K562 (cell line): ENCODE measurements around the gene TYROBP. TPM values are rescaled to one million over a fixed set of nuclear protein-coding genes. Genes with fewer than 3 reads are reported as not detected.

ENCODE experiments used
- ATAC-seq: fragments of 200-7000 bp; cut with Tn5 transposase; 3 replicates; pipeline ENCODE4 v1.9.1; 2020; ENCODE audit warnings: moderate library complexity
- BruUV-seq: library from RNA; stranded (reverse); fragments of 400-500 nt; replicated peaks from 2 replicates; lab custom pipeline; 2021; lab: Mats Ljungman, UMichigan
- CTCF ChIA-PET: fragments of 300-600 bp; formaldehyde crosslinking; extraction: SDS; loops from one replicate; lab custom pipeline; 2021; ENCODE audit warnings: low intra/inter-chr PET ratio; lab: Yijun Ruan, JAX
- POLR2A ChIA-PET: fragments of 300-600, 350-650 bp; sonication (Branson Sonifier 250); formaldehyde crosslinking; extraction: SDS; loops from one replicate; lab custom pipeline; 2021; ENCODE audit warnings: antibody characterized with exemption, inconsistent platforms; lab: Yijun Ruan, JAX
- DNase-seq, 4 experiments: peaks; one replicate each; pipeline versions ENCODE4 v3.0.0 to v3.0.0-alpha.2; 2011 to 2018; ENCODE audit warnings: low spot score in 3 of 4, mixed read lengths in 3 of 4; ENCODE audit errors: extremely low read depth in 1 of 4
- FAIRE-seq: peaks from 2 replicates; lab custom pipeline; 2011; peaks lifted over from hg19 to GRCh38; lab: Jason Lieb, UNC
- H2AFZ ChIP-seq: 2 replicates; pipeline ENCODE4 v1.6.0; 2011; ENCODE audit warnings: low read depth, low read length, control low read depth, inconsistent platforms
- H3K27ac ChIP-seq: fragments of 200-600 bp; 3 replicates; pipeline ENCODE4 v1.8.0; 2011; ENCODE audit warnings: low read depth, mild to moderate bottlenecking, control low read depth, inconsistent platforms, low read length, moderate library complexity, mixed read lengths; ENCODE audit errors: extremely low read depth
- H3K27me3 ChIP-seq, 2 experiments: fragments of 300-600 bp in 1 of 2; 2 replicates in 1 of 2; 3 replicates in 1 of 2; pipeline versions ENCODE4 v1.6.0 to v1.8.0; 2011; ENCODE audit warnings: inconsistent platforms in 2 of 2, low read length in 2 of 2, mild to moderate bottlenecking in 1 of 2, mixed read lengths in 1 of 2, moderate library complexity in 1 of 2; ENCODE audit not compliant: control insufficient read depth in 2 of 2, insufficient read depth in 2 of 2
- H3K36me3 ChIP-seq: fragments of 300-600 bp; 3 replicates; pipeline ENCODE4 v1.8.0; 2011; ENCODE audit warnings: mild to moderate bottlenecking, low read length, inconsistent platforms; ENCODE audit not compliant: control insufficient read depth, insufficient read depth
- H3K4me1 ChIP-seq, 2 experiments: fragments of 200-600 bp in 1 of 2; replicated peaks in 1 of 2; 2 replicates in 1 of 2; 3 replicates in 1 of 2; pipeline versions ENCODE4 v1.5.1 to v1.8.0; 2011; ENCODE audit warnings: inconsistent platforms in 2 of 2, low read length in 2 of 2, mild to moderate bottlenecking in 1 of 2, mixed read lengths in 1 of 2, moderate library complexity in 1 of 2; ENCODE audit not compliant: control insufficient read depth in 2 of 2, insufficient read depth in 2 of 2
- H3K4me2 ChIP-seq: 2 replicates; pipeline ENCODE4 v1.6.1; 2011; ENCODE audit warnings: low read length, control low read depth, inconsistent platforms, mixed read lengths; ENCODE audit not compliant: insufficient read depth
- H3K4me3 ChIP-seq: fragments of 200-600 bp; sonication (generic), shearing (Covaris generic); 2 replicates; pipeline ENCODE4 v1.5.1; 2016; ENCODE audit warnings: control low read depth, inconsistent platforms
- H3K79me2 ChIP-seq: fragments of 200-600 bp; 3 replicates; pipeline ENCODE4 v1.8.0; 2011; ENCODE audit warnings: low read length, inconsistent platforms; ENCODE audit not compliant: control insufficient read depth, insufficient read depth
- H3K9ac ChIP-seq, 2 experiments: 2 replicates each; pipeline versions ENCODE4 v1.6.0 to v1.6.1; 2011; ENCODE audit warnings: low read depth in 2 of 2, low read length in 2 of 2, control low read depth in 1 of 2, inconsistent platforms in 1 of 2, mild to moderate bottlenecking in 1 of 2, mixed read lengths in 1 of 2; ENCODE audit not compliant: insufficient read depth in 1 of 2
- H3K9me1 ChIP-seq: one replicate; pipeline ENCODE4 v1.6.0; 2011; ENCODE audit warnings: inconsistent platforms, mild to moderate bottlenecking, low read length, moderate library complexity; ENCODE audit not compliant: control insufficient read depth, insufficient read depth
- H3K9me3 ChIP-seq: replicated peaks from 2 replicates; pipeline ENCODE4 v1.5.1; 2011; ENCODE audit warnings: low read depth, low read length, inconsistent platforms; ENCODE audit not compliant: control insufficient read depth, insufficient read depth
- H4K20me1 ChIP-seq: replicated peaks from 2 replicates; pipeline ENCODE4 v1.6.1; 2011; ENCODE audit warnings: low read length, inconsistent platforms, mixed read lengths; ENCODE audit not compliant: control insufficient read depth, insufficient read depth
- BRD9 ChIP-seq: fragments of 450-650 bp; IDR thresholded peaks from 2 replicates; pipeline ENCODE4 v1.6.1; 2018; ENCODE audit warnings: low read depth; ENCODE audit not compliant: partially characterized antibody
- EGR1 ChIP-seq: fragments of 450-650 bp; conservative IDR thresholded peaks from 2 replicates; pipeline ENCODE4 v1.6.1; 2017; ENCODE audit warnings: mild to moderate bottlenecking
- FOSL1 ChIP-seq: fragments of 200-800 bp; sonication (Bioruptor generic); conservative IDR thresholded peaks from 2 replicates; pipeline ENCODE4 v1.6.1; 2016; ENCODE audit warnings: missing genetic modification characterization, missing compliant biosample characterization
- HDAC3 ChIP-seq: fragments of 450-650 bp; IDR thresholded peaks from 2 replicates; pipeline ENCODE4 v1.6.1; 2018; ENCODE audit warnings: borderline replicate concordance, mild to moderate bottlenecking, moderate library complexity; ENCODE audit not compliant: partially characterized antibody
- IRF2 ChIP-seq: sonication (generic); formaldehyde crosslinking; IDR thresholded peaks from 2 replicates; pipeline ENCODE4 v1.8.1; 2022; ENCODE audit warnings: mild to moderate bottlenecking, missing genetic modification reagents
- NELFE ChIP-seq: IDR thresholded peaks from 2 replicates; pipeline ENCODE4 v1.6.1; 2011; ENCODE audit warnings: mild to moderate bottlenecking; ENCODE audit not compliant: insufficient read depth, insufficient read length
- SP1 ChIP-seq: sonication (generic); formaldehyde crosslinking; IDR thresholded peaks from 2 replicates; pipeline ENCODE4 v1.8.1; 2022; ENCODE audit warnings: mild to moderate bottlenecking, missing genetic modification reagents
- ZBTB7A ChIP-seq: IDR thresholded peaks from 2 replicates; pipeline ENCODE4 v1.6.1; 2011; ENCODE audit warnings: low read depth, mild to moderate bottlenecking, low read length, moderate library complexity, borderline replicate concordance; ENCODE audit not compliant: control insufficient read depth
- WGBS: fragments of 100-300 bp; shearing (Covaris generic); methylation state at CpG from one replicate; pipeline ENCODE4 v1.1.6; 2016; ENCODE audit warnings: low coverage, mixed read lengths; ENCODE audit not compliant: insufficient coverage; ENCODE audit errors: missing lambda C conversion rate; 5-methylcytosine and 5-hydroxymethylcytosine counted together
- in situ Hi-C: fragments of 300-500 bp; cut with MboI; formaldehyde crosslinking; loops from 4 replicates; pipeline ENCODE4 v1.15.0; 2018; ENCODE audit warnings: inconsistent platforms, mixed read lengths
- intact Hi-C: fragments of 100-400 bp; cut with micrococcal nuclease; formaldehyde crosslinking; loops from 2 replicates; pipeline ENCODE4 v1.14.2; 2022
- polyA plus RNA-seq, 8 experiments: library from polyadenylated mRNA; depleted of rRNA in 4 of 8; stranded (reverse) in 5 of 8; unstranded in 3 of 8; fragments of >200 nt; fragmentation: Nextera tagmentation in 2 of 8; fragmentation: Illumina TruSeq in 1 of 8; extraction: Ambion mirVana in 2 of 8; extraction: Trizol in 1 of 8; gene quantifications; 2 replicates each; pipeline versions ENCODE4 v1.2.1 to v1.2.3, GENCODE V29; 2011 to 2014; ENCODE audit warnings: inconsistent platforms in 1 of 8, missing spikeins in 1 of 8
- total RNA-seq, 7 experiments: library from RNA; depleted of rRNA in 6 of 7; stranded (reverse); fragments of >200 nt in 6 of 7; fragmentation: Illumina TruSeq in 2 of 7; extraction: Trizol in 2 of 7; gene quantifications; 2 replicates each; pipeline versions ENCODE4 v1.2.1 to v1.2.3, GENCODE V29; 2011 to 2021; ENCODE audit warnings: low replicate concordance in 1 of 7
- TF ChIP-seq, protein P1 (sequence below): fragments of 450-650 bp; conservative IDR thresholded peaks from 2 replicates; pipeline ENCODE4 v1.6.1; 2016; ENCODE audit warnings: missing genetic modification characterization, low read depth, mild to moderate bottlenecking, control low read depth, missing compliant biosample characterization
- TF ChIP-seq, protein P2 (sequence below): fragments of 450-650 bp; IDR thresholded peaks from 2 replicates; pipeline ENCODE4 v1.6.1; 2016
- TF ChIP-seq, protein P3 (sequence below): fragments of 250-450 bp; sonication (Bioruptor Pico); IDR thresholded peaks from 2 replicates; pipeline ENCODE4 v1.6.1; 2021; ENCODE audit warnings: mild to moderate bottlenecking
- TF ChIP-seq, protein P4 (sequence below): sonication (generic); formaldehyde crosslinking; IDR thresholded peaks from 2 replicates; pipeline ENCODE4 v1.8.0; 2022; ENCODE audit warnings: mild to moderate bottlenecking, missing genetic modification reagents

TYROBP gene
- total and polyA plus RNA-seq, 9 of the 15 experiments (the other 6 are each of a cell fraction or from before 2014, with no cell fraction given), result 0.72 to 8.2 (median 2.4) TPM

DNA sequence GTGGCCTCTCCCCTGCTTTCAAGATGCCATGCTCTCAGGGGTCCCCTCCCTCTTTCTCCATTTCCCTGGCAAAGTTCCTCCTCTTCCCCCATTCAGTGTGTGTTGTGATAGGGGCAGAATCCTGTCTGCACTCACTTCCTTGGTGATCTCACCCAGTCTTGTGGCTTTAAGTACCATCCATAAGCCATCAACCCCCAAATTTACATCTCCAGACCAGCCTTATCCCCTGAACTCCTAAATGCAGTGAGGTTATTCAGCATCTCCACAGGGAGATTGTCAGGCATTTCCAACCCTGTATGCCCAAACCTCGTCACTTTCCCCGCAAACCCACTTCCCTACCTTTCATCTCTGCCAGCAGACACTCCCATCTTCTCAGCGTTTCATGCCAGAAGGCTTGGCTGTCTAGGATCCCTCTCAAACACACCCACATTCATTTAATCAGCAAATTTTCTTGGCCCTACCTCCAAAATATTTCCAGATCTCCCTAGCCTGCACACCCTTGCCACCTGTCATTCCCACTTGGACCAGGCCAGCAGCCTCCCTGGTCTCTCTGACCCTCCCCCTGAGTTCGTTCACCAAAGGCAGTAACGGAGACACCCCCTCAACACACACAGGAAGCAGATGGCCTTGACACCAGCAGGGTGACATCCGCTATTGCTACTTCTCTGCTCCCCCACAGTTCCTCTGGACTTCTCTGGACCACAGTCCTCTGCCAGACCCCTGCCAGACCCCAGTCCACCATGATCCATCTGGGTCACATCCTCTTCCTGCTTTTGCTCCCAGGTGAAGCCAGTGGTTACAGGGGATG, 6.0 kb downstream of the TYROBP start, which contains the start of gene HCST:
Gene HCST, plus strand, starts transcription at position 676 of the 808 bp plus-strand sequence. Its CDS starts 65 bp downstream, at position 741.
- FAIRE-seq, result peak; percentile 40
- in situ Hi-C loops, result no loop called here
- POLR2A ChIA-PET, result interaction anchor here (0.7 to 1.2 kb wide), 2 partner anchors 10 to 33 kb away, joined by 3 to 4 read pairs; no protein-coding TSS in a partner anchor

More for the DNA sequence above, 6.0 kb downstream of the TYROBP start, which contains the start of gene HCST:
- Histone ChIP-seq H3K36me3 (peaks cover 12% of the 10 kb centered on the region; the same call in 1 of the 3 replicates), H3K4me2 (peak within 1 kb of the TSS; percentile 77), H3K9me3 (no peaks in the 10 kb centered on the region), H3K79me2 (peaks cover 19% of the 10 kb centered on the region; the same call in 2 of the 3 replicates), H3K27ac (peak within 1 kb of the TSS; percentile 9; the same call in 1 of the 3 replicates), H3K27me3 (no peaks in the 10 kb centered on the region), H3K4me1 (peaks cover 19 to 41% of the 10 kb centered on the region in 2 experiments), H3K9me1 (no peaks in the 10 kb centered on the region), H3K9ac (peak within 1 kb of the TSS; percentile 21 to 61; a peak in 3 of 4 replicates), H4K20me1 (no peaks in the 10 kb centered on the region), H2AFZ (peak within 1 kb of the TSS; percentile 81), H3K4me3 (peak within 1 kb of the TSS; percentile 36)
- BruUV-seq, result no TSS peak
- peak in 1 of 4 experiments; percentile 32 for DNase-seq
- intact Hi-C loops, result no loop called here
- TF ChIP-seq NELFE, result no peak
- peak; percentile 49; the same call in 1 of the 2 replicates for TF ChIP-seq ZBTB7A
- no peak for TF ChIP-seq SP1 (CRISPR knock-in tag)
- TF ChIP-seq, protein P1, sequence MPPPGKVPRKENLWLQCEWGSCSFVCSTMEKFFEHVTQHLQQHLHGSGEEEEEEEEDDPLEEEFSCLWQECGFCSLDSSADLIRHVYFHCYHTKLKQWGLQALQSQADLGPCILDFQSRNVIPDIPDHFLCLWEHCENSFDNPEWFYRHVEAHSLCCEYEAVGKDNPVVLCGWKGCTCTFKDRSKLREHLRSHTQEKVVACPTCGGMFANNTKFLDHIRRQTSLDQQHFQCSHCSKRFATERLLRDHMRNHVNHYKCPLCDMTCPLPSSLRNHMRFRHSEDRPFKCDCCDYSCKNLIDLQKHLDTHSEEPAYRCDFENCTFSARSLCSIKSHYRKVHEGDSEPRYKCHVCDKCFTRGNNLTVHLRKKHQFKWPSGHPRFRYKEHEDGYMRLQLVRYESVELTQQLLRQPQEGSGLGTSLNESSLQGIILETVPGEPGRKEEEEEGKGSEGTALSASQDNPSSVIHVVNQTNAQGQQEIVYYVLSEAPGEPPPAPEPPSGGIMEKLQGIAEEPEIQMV (tag), result no peak
- TF ChIP-seq, protein P2, sequence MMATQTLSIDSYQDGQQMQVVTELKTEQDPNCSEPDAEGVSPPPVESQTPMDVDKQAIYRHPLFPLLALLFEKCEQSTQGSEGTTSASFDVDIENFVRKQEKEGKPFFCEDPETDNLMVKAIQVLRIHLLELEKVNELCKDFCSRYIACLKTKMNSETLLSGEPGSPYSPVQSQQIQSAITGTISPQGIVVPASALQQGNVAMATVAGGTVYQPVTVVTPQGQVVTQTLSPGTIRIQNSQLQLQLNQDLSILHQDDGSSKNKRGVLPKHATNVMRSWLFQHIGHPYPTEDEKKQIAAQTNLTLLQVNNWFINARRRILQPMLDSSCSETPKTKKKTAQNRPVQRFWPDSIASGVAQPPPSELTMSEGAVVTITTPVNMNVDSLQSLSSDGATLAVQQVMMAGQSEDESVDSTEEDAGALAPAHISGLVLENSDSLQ, result no peak
- no peak for TF ChIP-seq HDAC3
- TF ChIP-seq IRF2 (CRISPR knock-in tag), result 0 out of 2 replicates have a peak, but pooled peaks have one; percentile 46
- peak; percentile 36 for TF ChIP-seq EGR1
- TF ChIP-seq, protein P3, sequence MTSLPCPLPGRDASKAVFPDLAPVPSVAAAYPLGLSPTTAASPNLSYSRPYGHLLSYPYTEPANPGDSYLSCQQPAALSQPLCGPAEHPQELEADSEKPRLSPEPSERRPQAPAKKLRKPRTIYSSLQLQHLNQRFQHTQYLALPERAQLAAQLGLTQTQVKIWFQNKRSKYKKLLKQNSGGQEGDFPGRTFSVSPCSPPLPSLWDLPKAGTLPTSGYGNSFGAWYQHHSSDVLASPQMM, result no peak
- TF ChIP-seq, protein P4, sequence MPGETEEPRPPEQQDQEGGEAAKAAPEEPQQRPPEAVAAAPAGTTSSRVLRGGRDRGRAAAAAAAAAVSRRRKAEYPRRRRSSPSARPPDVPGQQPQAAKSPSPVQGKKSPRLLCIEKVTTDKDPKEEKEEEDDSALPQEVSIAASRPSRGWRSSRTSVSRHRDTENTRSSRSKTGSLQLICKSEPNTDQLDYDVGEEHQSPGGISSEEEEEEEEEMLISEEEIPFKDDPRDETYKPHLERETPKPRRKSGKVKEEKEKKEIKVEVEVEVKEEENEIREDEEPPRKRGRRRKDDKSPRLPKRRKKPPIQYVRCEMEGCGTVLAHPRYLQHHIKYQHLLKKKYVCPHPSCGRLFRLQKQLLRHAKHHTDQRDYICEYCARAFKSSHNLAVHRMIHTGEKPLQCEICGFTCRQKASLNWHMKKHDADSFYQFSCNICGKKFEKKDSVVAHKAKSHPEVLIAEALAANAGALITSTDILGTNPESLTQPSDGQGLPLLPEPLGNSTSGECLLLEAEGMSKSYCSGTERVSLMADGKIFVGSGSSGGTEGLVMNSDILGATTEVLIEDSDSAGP (CRISPR knock-in tag), result no peak
- TF ChIP-seq BRD9, result no peak
- TF ChIP-seq FOSL1, result no peak
- WGBS, result 22% methylated on average over 6 of the region's 6 CpGs
- CTCF ChIA-PET, result no interaction called here
- no peak for ATAC-seq
